GM20000 (cell line): ENCODE data around the gene KIRREL1.

ENCODE experiments used
- DNase-seq: peaks from one replicate; pipeline ENCODE4 v3.0.0; 2012; ENCODE audit warnings: low spot score
- TF ChIP-seq, protein P1 (sequence below): IDR thresholded peaks from 2 replicates; pipeline ENCODE4 v1.5.1; 2012; ENCODE audit warnings: mild to moderate bottlenecking, control low read depth; ENCODE audit errors: extremely low read depth, missing control alignments

The KIRREL1 gene

DNA sequence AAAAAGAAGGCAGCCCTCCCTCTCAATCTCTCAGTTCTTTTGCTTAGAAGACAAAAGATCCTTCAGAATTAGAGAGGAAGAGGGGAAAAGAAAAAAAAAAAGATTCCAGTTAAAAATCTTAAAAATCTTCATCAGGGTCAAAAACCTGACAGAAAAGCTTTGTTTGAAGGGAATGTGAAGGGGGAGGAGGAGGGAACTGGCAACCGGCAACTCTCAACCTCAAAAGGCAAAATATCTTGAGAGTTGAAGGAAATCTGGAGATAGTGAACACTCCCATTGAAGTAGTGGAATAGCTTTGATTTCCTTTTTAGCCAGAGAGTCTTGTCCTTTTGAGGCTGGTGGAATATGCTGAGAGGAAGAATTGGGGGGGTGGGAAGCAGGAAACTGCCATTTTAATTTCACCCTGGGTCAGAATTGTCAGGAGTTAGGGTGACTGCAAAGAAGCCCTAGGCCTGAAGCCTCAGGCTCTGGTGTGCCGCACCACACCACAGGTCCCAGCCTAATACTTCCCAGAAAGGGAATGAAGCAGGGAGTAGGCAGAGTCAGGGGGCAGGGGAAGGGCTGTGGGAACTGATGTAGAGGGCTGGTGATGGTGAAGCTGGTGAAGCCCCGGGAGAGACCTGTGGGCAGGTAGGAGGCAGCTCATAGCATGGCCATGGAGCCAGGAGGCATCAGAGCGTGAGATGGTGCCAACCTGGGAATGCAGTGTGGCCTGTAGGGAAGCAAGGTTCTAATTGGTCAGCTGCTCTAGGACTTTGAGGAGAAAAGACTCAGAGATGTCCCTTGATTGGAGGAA is 24.6 kb downstream of the KIRREL1 start:
- no peak for DNase-seq
- TF ChIP-seq, protein P1, sequence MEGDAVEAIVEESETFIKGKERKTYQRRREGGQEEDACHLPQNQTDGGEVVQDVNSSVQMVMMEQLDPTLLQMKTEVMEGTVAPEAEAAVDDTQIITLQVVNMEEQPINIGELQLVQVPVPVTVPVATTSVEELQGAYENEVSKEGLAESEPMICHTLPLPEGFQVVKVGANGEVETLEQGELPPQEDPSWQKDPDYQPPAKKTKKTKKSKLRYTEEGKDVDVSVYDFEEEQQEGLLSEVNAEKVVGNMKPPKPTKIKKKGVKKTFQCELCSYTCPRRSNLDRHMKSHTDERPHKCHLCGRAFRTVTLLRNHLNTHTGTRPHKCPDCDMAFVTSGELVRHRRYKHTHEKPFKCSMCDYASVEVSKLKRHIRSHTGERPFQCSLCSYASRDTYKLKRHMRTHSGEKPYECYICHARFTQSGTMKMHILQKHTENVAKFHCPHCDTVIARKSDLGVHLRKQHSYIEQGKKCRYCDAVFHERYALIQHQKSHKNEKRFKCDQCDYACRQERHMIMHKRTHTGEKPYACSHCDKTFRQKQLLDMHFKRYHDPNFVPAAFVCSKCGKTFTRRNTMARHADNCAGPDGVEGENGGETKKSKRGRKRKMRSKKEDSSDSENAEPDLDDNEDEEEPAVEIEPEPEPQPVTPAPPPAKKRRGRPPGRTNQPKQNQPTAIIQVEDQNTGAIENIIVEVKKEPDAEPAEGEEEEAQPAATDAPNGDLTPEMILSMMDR, result no peak

DNA sequence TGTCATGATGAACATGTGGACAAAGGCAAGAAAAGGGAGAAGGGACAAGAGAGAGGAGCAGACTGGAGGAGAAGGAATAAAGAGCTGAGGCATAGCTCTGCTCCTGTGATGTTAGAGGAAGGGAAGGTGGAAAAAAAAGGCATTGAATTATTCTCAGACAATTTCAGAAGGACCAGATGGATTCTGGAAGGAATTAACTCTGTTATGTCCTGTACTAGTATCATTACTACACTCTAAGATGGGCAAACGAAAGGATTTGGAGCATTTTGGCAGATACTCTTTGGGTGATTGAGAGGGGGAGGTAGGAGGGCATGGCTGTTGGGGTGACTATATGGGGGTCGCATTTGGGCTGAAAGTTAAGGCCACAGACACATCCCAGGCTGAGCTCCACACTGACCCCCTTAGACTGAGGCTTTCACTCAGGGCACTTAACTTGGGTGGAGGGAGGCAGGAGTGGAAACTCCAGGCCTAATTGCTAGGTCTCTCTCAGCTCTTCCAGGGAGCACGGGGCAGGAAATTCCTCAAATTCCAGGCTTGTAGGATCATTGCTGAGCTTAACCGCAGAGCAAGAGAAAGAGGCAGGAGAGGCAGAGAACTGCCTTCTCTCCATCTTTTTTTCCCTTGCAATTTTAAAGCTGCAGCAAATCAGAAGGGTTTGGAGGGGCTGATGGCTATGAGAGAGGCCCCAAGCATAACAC is 25.9 kb downstream of the KIRREL1 start:
- DNase-seq, result no peak
- TF ChIP-seq, protein P1, result no peak

GRCh38 chr1:158020259-158020885 is 26.9 kb downstream of the KIRREL1 start:
- DNase-seq, result no peak

DNA sequence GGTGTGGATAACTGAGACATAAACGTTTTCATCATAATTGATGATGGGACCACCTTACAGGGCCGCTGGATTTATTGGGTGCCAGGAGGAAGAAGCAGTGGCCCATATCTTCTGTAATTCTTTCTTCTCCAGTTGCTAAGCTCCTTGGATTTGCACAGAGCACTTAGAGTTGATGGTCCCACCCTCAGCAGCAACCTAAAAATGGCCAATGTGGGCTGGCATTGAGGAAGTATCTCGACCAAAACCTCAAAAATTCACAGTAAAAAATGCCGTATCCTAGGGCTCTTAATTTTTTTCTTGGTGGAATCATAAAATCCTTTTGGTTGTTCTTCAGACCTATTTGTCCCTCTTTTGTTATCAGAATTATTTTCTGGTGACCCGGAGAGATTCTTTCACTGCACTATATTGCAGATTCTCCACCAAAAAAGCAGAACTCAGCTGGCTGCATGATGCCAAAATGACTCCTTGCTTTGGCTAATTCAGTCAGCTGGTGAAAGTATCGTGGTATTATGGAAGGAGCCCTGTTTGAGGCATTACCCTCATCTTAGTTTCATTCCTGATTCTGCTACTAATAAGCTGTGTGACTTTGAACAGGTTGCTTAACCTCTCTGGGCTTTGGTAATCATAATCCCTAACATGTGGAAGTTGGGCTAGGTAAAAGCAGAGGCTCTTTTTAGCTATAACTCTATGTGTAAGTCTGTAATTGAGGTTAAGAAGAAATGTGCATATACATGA is 27.6 kb downstream of the KIRREL1 start:
- TF ChIP-seq, protein P1, result no peak
- no peak for DNase-seq

More at GRCh38 chr1:158020259-158020885, 26.9 kb downstream of the KIRREL1 start:
- TF ChIP-seq, protein P1, result no peak

GRCh38 chr1:158021721-158022120 is 28.3 kb downstream of the KIRREL1 start:
- no peak for DNase-seq
- TF ChIP-seq, protein P1, result no peak

DNA sequence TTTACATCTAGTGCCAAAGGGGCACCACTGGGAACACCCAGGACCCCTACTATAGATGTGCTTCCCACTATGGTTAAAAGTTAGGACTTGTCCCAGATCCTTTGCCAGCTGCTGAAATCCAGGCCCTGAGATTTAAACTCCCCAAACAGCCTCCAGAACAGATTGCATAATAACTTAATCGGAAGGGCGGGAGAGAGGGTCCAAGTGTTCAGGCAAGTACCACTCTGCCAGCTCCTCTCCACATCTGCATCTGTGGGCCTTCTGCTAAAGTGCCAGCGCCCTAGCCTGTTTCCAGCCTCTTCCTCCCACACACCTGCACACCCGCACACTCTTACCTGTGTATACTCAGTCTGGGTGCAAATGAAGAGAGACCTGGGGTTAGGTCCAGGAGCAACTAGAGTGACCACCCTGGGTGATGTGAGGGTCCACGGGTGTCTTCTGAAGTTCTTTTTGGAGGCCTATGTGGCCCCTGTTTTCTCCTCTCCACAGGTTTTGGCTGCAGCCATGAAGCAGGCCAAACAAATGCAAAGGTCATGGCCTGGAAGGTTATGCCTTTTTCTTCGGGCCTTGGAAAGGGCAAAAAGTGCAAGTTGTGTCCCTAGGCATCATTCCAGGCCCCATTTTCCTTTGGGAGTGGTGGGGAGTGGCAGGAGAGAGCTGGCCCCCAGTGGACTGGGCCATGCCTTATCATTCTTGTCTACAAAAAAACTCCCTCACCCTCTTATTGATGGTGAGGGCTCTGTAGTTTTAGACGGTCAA is 29.3 kb downstream of the KIRREL1 start:
- TF ChIP-seq, protein P1, result no peak
- no peak for DNase-seq
